GM19397 (cell line): ENCODE results near the gene SLC39A3.

ENCODE experiments used
- ATAC-seq: cut with Tn5 transposase; IDR thresholded peaks from one replicate; pipeline ENCODE4 v1.9.1; 2021; ENCODE audit warnings: mild to moderate bottlenecking, moderate library complexity; ENCODE audit not compliant: unreplicated experiment

SLC39A3 gene, protein sequence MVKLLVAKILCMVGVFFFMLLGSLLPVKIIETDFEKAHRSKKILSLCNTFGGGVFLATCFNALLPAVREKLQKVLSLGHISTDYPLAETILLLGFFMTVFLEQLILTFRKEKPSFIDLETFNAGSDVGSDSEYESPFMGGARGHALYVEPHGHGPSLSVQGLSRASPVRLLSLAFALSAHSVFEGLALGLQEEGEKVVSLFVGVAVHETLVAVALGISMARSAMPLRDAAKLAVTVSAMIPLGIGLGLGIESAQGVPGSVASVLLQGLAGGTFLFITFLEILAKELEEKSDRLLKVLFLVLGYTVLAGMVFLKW

GRCh38 chr19:2739602-2740313 is at the start of gene SLC39A3:
Gene SLC39A3 (minus strand): TSS chr19:2740017. CDS start chr19:2737257, 2,760 bp downstream.
- peak; percentile 95 for ATAC-seq

GRCh38 chr19:2788237-2788636 is 48.4 kb upstream of the SLC39A3 start:
- ATAC-seq: no peak

DNA sequence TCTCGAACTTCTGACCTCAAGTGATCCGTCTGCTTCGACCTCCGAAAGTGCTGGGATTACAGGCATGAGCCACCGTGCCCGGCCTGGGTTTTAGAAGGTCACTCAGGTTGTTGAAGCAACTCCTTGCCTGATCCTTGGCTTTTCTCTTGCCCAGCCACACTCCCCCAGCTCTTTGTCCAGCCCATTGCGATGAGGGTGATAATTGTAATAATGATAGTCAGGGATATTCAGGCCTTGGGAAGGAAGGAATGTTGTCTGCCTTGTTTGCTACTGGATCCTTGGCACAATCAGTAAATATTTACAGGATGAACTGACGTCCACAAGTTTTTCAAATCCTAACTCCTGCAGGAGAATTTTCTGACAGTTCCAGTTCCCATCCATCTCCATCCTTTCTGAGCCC is 47.3 kb upstream of the SLC39A3 start:
- no peak for ATAC-seq

- ATAC-seq: peak; percentile 61
Measured at GRCh38 chr19:2785244-2785997, 45.6 kb upstream of the SLC39A3 start, which contains the start of gene THOP1. Gene THOP1 (plus strand): TSS chr19:2785503. CDS start chr19:2785663, 160 bp downstream.

- ATAC-seq: no peak
Measured at GRCh38 chr19:2783781-2784145, 43.9 kb upstream of the SLC39A3 start.

- ATAC-seq: peak; percentile 64
Measured at GRCh38 chr19:2782936-2783780, 43.3 kb upstream of the SLC39A3 start, which contains the start of gene SGTA. Gene SGTA (minus strand): TSS chr19:2783273. CDS start chr19:2769068, 14,205 bp downstream.

GRCh38 chr19:2782329-2782935 is 42.6 kb upstream of the SLC39A3 start:
- no peak for ATAC-seq

DNA sequence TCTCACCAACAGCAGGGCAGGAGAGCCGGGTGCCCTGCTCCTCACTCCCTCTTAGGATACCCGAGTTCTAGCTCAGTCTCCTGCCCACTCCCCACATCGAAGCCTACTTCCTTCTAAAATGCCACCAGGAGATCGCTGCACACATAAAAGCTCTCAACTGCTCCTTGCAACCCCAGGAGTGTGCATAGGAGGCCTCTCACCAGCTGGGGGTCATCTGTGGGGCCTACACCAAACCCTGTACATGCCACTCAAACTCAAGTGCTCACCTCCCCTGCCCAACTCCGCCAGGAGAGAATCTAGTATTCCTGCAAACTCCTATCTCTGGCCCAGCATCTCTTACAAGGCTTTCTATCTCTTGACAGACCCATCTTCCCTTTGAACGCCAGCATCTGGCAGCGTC is 40.5 kb upstream of the SLC39A3 start:
- no peak for ATAC-seq

GRCh38 chr19:2779121-2779740 is 39.4 kb upstream of the SLC39A3 start:
- no peak for ATAC-seq

DNA sequence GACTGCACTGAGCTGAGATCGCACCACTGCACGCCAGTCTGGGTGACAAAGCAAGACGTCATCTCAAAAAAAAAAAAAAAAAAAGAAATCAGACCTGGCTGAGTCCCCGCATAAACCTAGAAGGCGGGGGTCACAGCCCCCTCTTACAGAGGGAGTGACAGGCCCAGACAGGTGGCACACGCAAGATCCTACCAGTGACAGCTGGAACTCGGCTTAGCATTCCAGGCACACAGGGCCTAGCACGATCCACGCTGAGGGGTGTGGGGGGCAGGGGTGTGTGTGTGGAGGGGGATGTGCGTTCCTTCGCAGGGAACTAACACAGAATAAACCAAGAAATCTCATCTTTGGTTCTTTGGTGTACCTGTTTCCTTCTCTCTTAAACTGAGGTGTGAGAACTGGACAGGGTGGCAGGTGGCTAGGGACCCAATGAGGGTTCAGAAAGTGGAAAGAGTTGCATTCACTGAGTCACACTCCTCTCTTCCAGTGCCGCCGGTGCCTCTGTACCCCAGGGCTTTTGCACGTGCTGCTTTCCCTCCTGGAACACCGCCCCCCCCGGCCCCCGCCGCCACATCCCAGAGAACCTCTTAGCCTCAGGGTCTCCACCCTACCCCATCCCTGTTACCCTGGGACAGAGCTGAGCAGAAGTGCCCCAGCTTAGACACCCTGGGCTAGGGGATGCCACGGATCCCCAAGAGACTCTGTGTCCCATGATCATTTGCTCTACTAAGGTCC is 38.3 kb upstream of the SLC39A3 start:
- ATAC-seq: no peak

GRCh38 chr19:2775556-2776430 is 36.0 kb upstream of the SLC39A3 start:
- no peak for ATAC-seq

- no peak for ATAC-seq
Measured at GRCh38 chr19:2774953-2775555, 35.2 kb upstream of the SLC39A3 start.

- ATAC-seq: no peak
Measured at GRCh38 chr19:2774083-2774679, 34.4 kb upstream of the SLC39A3 start.

DNA sequence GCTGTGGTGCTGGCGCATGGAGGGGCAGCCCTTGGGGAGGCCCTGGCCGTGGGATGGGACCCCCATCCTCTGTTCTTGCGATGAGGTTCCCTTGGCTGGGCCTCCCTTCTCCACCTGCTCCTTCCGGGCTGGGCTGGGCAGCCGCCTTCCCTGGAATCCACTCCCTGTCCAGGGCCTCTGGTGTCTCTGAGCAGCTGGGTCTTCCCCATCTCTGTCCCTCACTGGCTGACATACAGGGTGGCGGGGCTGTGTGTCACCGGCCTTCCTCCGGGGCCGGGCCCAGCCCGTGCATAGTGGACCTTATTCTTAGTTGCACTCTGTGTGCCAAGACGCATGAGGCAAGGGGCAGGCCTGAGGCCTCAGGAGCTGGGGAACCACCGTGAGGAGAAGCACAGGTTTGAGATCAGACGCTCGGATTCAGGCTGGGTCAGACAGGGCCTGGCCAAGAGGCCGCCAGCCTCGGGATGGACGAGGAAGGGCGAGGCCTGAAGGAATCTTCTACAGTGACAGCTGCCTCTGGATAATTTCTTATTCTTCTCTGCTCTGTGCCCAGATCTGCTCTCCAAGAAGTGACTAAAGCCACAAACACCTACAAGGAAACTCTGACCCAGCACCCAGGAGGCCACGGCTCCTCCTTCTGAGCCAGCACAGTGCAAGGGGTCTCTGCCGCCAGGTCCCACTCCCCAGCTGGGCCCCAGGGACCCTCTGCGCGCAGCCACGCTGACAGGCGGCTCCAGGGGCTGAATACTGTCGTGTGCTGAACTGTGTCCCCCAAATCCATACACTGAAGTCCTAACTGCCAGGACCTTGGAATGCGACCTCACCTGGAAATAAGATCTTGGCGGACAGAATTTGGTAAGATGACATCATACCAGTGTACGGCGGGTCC is 32.2 kb upstream of the SLC39A3 start:
- no peak for ATAC-seq

- no peak for ATAC-seq
Measured at GRCh38 chr19:2770055-2771013, 30.5 kb upstream of the SLC39A3 start.
